Ascending aorta (tissue), 2 donors: ENCODE results near the gene TFDP2. TPM values are rescaled to one million over a fixed set of nuclear protein-coding genes. Genes with fewer than 3 reads are reported as not detected.
"Not testable (repeated sequence)": the region's sequence is repeated elsewhere in the genome, so short reads cannot be mapped to it uniquely, and the experiment has no call there.

Experiments used
- DNase-seq, 2 donors: peaks; one replicate each; pipeline ENCODE4 v3.0.0-alpha.2; 2019; ENCODE audit warnings: low spot score in 2 of 2
- H3K27ac ChIP-seq, 2 donors: fragments of 200-600 bp; sonication (generic); one replicate each; pipeline ENCODE4 v1.5.1; 2016 to 2017; ENCODE audit warnings: mild to moderate bottlenecking in 1 of 2
- H3K27me3 ChIP-seq: fragments of 200-600 bp; sonication (generic); one replicate; pipeline ENCODE4 v1.5.1; 2017
- H3K36me3 ChIP-seq, 2 donors: fragments of 200-600 bp; sonication (generic); one replicate each; pipeline ENCODE4 v1.5.1; 2016
- H3K4me1 ChIP-seq, 2 donors: fragments of 200-600 bp; sonication (generic); one replicate each; pipeline ENCODE4 v1.5.1; 2016 to 2017; ENCODE audit warnings: mild to moderate bottlenecking in 1 of 2
- H3K4me3 ChIP-seq, 2 donors: fragments of 200-600 bp; sonication (generic); one replicate each; pipeline ENCODE4 v1.5.1; 2016 to 2017; ENCODE audit warnings: mild to moderate bottlenecking in 1 of 2
- H3K9me3 ChIP-seq, 2 donors: fragments of 200-600 bp; sonication (generic); one replicate each; pipeline ENCODE4 v1.5.1; 2016
- CTCF ChIP-seq, 3 experiments: fragments of 200-600 bp in 2 of 3; fragments of 450-650 bp in 1 of 3; sonication (generic) in 2 of 3; IDR thresholded peaks; one replicate each; pipeline ENCODE4 v1.5.1; 2016 to 2019; ENCODE audit warnings: antibody characterized with exemption in 3 of 3, mild to moderate bottlenecking in 1 of 3, moderate library complexity in 1 of 3
- intact Hi-C: fragments of 100-400 bp; cut with DNase I; formaldehyde crosslinking; loops from one replicate; pipeline ENCODE4 v1.15.1; 2023
- total RNA-seq: library from RNA; depleted of rRNA; stranded (reverse); fragments of >200 nt; gene quantifications from one replicate; pipeline ENCODE4 v1.1.0, GENCODE V29; 2016

Gene TFDP2
- total RNA-seq, 1 donor from 2014 or later, result 23.0 TPM

DNA sequence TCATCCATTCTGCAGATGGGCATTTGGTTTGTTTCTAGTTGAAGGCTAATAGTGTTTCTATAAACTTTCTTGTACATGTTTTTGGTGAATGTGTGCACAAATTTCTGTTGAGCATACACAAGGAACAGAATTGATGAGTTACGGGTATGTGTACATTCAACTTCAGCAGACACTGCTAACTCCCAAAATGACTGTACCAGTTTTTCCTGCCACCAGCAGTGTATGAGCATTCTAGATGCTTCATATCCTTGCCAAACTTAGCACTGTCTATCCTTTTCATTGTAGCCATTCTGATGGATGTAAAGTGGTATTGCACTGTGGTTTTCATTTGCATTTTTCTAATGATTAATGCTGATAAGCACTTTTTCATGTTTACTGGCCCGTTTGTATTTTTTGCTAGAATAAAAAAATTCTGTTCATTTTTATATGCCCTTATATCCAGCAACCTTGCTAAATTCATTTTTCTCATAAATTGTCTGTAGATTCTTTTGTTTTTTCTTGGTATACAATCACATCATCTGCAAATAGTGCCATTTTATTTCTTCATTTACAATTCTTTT is 162.7 kb downstream of the TFDP2 start:
- intact Hi-C loops, result no loop called here
- Histone ChIP-seq H3K9me3 (no peaks in the 10 kb centered on the region), H3K4me1 (no peaks in the 10 kb centered on the region), H3K4me3 (no peak overlapping the region), H3K27me3 (no peaks in the 10 kb centered on the region), H3K27ac (no peak overlapping the region), H3K36me3 (no peaks in the 10 kb centered on the region)
- DNase-seq, result no peak
- TF ChIP-seq CTCF (IDR thresholded peaks at IDR 0.05), result no peak

DNA sequence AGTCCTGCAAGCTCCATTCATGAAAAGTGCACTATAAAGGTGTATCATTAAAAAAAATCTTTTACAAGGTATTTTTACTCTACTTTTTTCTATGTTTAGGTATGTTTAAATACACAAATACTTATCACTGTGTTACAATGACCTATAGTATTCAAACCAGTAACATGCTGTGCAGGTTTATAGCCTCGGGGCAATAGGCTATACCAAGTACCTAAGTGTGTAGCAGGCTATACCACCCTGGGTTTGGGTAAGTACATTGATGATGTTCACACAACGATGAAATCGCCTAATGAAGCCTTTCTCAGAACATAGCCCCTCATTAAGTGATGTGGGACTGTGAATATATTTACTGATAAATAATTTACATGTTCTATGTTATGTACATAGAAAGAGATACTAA is 168.3 kb downstream of the TFDP2 start:
- no peak for DNase-seq
- intact Hi-C loops, result no loop called here
- TF ChIP-seq CTCF (IDR thresholded peaks at IDR 0.05), result no peak
- no peaks in the 10 kb centered on the region for H3K27me3 ChIP-seq
- peaks cover 5 to 7% of the 10 kb centered on the region in 2 donors for H3K36me3 ChIP-seq
- no peaks in the 10 kb centered on the region for H3K4me1 ChIP-seq
- no peak overlapping the region for H3K4me3 ChIP-seq
- no peak overlapping the region for H3K27ac ChIP-seq
- no peaks in the 10 kb centered on the region for H3K9me3 ChIP-seq

GRCh38 chr3:141979050-141979671 is 170.2 kb downstream of the TFDP2 start:
- Histone ChIP-seq H3K36me3 (peaks cover 5 to 7% of the 10 kb centered on the region in 2 donors), H3K27ac (no peak overlapping the region), H3K9me3 (no peaks in the 10 kb centered on the region), H3K4me1 (no peaks in the 10 kb centered on the region), H3K27me3 (no peaks in the 10 kb centered on the region), H3K4me3 (no peak overlapping the region)
- no peak for DNase-seq
- TF ChIP-seq CTCF (IDR thresholded peaks at IDR 0.05), result no peak
- intact Hi-C loops, result no loop called here

- H3K9me3 ChIP-seq, H3K27me3 ChIP-seq, H3K36me3 ChIP-seq, H3K4me3 ChIP-seq, H3K4me1 ChIP-seq, H3K27ac ChIP-seq, DNase-seq, intact Hi-C loops: not testable (repeated sequence)
Measured at GRCh38 chr3:141974777-141975176, 174.6 kb downstream of the TFDP2 start.

DNA sequence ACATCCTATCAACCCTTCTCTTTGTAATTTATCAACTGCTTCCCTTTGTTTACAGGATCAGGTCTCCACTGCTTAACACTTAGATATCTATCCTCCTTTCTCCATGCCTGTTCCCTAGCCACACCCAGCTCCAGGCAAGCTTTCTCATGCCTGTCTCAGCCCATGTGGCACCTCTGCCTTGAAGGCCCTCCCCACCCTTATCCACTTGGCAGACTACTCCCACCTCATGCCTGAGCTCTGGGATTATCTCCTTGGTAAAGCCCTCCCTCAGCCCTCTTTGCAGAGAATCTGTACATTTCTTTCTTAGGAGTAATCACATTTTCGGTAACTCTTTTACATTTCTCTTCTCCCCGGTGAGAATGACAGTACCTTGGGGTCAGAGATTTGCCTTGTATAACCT is 176.9 kb downstream of the TFDP2 start:
- no peak overlapping the region for H3K27ac ChIP-seq
- intact Hi-C loops, result no loop called here
- H3K4me3 ChIP-seq, result no peak overlapping the region
- no peak for TF ChIP-seq CTCF (IDR thresholded peaks at IDR 0.05)
- no peaks in the 10 kb centered on the region for H3K27me3 ChIP-seq
- no peaks in the 10 kb centered on the region for H3K9me3 ChIP-seq
- no peaks in the 10 kb centered on the region for H3K4me1 ChIP-seq
- no peak for DNase-seq
- peaks cover 2% of the 10 kb centered on the region in 2 donors for H3K36me3 ChIP-seq

DNA sequence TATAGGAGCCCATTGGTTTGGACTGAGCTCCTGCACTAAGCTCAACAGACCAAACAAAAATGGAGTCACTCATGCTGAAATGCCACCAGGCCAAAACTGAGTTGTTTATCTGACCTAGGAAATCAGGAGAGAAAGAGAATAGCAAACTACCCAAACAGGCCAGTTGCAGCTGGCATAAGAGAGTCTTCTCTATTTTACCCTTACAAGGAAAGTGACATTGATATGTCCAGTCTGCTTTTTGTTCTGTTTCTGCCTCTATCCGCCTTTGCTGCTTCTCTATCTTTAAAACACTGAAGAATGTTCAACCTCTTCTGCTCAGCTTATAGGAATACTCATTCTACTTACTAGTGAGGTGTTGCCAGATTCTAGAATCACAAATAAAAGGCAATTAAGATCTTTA is 177.8 kb downstream of the TFDP2 start:
- TF ChIP-seq CTCF (IDR thresholded peaks at IDR 0.05), result no peak
- DNase-seq, result no peak

More for the DNA sequence above, 177.8 kb downstream of the TFDP2 start:
- Histone ChIP-seq H3K27me3 (no peaks in the 10 kb centered on the region), H3K36me3 (peaks cover under 1 to 2% of the 10 kb centered on the region in 2 donors), H3K4me3 (no peak overlapping the region), H3K9me3 (no peaks in the 10 kb centered on the region), H3K27ac (no peak overlapping the region), H3K4me1 (no peaks in the 10 kb centered on the region)
- intact Hi-C loops, result no loop called here
